ENCODE results near the gene LRMDA. TPM values are rescaled to one million over a fixed set of nuclear protein-coding genes. Genes with fewer than 3 reads are reported as not detected.
A peak's percentile ranks its signal among the peaks of the same experiment; 100 is the strongest.

LRMDA gene
- total and polyA plus RNA-seq, 2 of the 13 experiments (the other 11 are each of a cell fraction or from before 2014, with no cell fraction given): 13.4 to 22.0 TPM

DNA sequence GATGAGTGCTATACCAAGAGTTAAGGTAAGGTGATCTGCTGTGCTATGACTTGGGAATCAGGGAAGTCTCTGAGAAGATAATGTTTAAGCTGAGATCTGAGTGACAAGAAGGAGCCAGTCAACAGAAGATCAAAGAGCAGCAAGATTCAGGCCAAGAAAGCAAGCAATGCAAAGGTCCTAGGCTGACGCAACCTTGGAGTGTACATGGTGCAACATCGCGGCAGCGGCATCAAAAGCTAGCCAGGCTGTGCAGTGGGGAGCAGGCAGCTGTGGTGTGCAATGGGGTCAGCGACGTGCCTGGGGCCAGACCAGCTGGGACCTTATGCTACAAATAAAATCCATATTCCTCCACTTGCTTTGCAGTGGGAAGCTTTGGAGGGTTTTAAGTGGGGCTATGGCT lies 324.1 kb downstream of the LRMDA start (continued):
- TF ChIP-seq SAP130 (CRISPR knock-in tag; IDR thresholded peaks at IDR 0.05; ENCODE audit: low read depth) (peak; percentile 59), SIN3A (IDR thresholded peaks at IDR 0.05; ENCODE audit: borderline replicate concordance, low read depth, low read length) (no peak), ZNF563 (CRISPR knock-in tag; IDR thresholded peaks at IDR 0.05) (no peak), ZNF333 (CRISPR knock-in tag; IDR thresholded peaks at IDR 0.05; ENCODE audit: borderline replicate concordance) (no peak), HNRNPH1 (optimal IDR thresholded peaks at IDR 0.05; ENCODE audit: low read depth, low read length) (no peak), ZNF121 (CRISPR knock-in tag; IDR thresholded peaks at IDR 0.05) (0 out of 2 replicates have a peak, but pooled peaks have one; percentile 24), SNAPC5 (CRISPR knock-in tag; IDR thresholded peaks at IDR 0.05; ENCODE audit: borderline replicate concordance) (no peak), SRSF1 (optimal IDR thresholded peaks at IDR 0.05; ENCODE audit: low read depth, low read length) (no peak), PLRG1 (conservative IDR thresholded peaks at IDR 0.05) (no peak), ZNF280D (CRISPR knock-in tag; IDR thresholded peaks at IDR 0.05) (peak; percentile 51; the same call in 1 of the 2 replicates), SP2 (CRISPR knock-in tag; IDR thresholded peaks at IDR 0.05) (no peak), NFE2 (CRISPR knock-in tag; IDR thresholded peaks at IDR 0.05) (no peak), ZNF44 (CRISPR knock-in tag; IDR thresholded peaks at IDR 0.05) (no peak), HNRNPL (IDR thresholded peaks at IDR 0.05; ENCODE audit: low read depth, low read length) (no peak), POLR2AphosphoS2 (IDR thresholded peaks at IDR 0.05; ENCODE audit: low read depth, low read length) (no peak), ZNF260 (CRISPR knock-in tag; IDR thresholded peaks at IDR 0.05; ENCODE audit: borderline replicate concordance, low read depth) (no peak)
- TF ChIP-seq, protein P1, sequence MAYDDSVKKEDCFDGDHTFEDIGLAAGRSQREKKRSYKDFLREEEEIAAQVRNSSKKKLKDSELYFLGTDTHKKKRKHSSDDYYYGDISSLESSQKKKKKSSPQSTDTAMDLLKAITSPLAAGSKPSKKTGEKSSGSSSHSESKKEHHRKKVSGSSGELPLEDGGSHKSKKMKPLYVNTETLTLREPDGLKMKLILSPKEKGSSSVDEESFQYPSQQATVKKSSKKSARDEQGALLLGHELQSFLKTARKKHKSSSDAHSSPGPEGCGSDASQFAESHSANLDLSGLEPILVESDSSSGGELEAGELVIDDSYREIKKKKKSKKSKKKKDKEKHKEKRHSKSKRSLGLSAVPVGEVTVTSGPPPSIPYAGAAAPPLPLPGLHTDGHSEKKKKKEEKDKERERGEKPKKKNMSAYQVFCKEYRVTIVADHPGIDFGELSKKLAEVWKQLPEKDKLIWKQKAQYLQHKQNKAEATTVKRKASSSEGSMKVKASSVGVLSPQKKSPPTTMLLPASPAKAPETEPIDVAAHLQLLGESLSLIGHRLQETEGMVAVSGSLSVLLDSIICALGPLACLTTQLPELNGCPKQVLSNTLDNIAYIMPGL (CRISPR knock-in tag; IDR thresholded peaks at IDR 0.05; ENCODE audit: borderline replicate concordance in 1 of 2, low read depth in 1 of 2): 0 out of 4 replicates have a peak, but pooled peaks of 1 of the 2 experiments have one; percentile 20
- TF ChIP-seq, protein P2, sequence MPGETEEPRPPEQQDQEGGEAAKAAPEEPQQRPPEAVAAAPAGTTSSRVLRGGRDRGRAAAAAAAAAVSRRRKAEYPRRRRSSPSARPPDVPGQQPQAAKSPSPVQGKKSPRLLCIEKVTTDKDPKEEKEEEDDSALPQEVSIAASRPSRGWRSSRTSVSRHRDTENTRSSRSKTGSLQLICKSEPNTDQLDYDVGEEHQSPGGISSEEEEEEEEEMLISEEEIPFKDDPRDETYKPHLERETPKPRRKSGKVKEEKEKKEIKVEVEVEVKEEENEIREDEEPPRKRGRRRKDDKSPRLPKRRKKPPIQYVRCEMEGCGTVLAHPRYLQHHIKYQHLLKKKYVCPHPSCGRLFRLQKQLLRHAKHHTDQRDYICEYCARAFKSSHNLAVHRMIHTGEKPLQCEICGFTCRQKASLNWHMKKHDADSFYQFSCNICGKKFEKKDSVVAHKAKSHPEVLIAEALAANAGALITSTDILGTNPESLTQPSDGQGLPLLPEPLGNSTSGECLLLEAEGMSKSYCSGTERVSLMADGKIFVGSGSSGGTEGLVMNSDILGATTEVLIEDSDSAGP (CRISPR knock-in tag; IDR thresholded peaks at IDR 0.05; ENCODE audit: borderline replicate concordance): peak; percentile 80
- TF ChIP-seq, protein P3, sequence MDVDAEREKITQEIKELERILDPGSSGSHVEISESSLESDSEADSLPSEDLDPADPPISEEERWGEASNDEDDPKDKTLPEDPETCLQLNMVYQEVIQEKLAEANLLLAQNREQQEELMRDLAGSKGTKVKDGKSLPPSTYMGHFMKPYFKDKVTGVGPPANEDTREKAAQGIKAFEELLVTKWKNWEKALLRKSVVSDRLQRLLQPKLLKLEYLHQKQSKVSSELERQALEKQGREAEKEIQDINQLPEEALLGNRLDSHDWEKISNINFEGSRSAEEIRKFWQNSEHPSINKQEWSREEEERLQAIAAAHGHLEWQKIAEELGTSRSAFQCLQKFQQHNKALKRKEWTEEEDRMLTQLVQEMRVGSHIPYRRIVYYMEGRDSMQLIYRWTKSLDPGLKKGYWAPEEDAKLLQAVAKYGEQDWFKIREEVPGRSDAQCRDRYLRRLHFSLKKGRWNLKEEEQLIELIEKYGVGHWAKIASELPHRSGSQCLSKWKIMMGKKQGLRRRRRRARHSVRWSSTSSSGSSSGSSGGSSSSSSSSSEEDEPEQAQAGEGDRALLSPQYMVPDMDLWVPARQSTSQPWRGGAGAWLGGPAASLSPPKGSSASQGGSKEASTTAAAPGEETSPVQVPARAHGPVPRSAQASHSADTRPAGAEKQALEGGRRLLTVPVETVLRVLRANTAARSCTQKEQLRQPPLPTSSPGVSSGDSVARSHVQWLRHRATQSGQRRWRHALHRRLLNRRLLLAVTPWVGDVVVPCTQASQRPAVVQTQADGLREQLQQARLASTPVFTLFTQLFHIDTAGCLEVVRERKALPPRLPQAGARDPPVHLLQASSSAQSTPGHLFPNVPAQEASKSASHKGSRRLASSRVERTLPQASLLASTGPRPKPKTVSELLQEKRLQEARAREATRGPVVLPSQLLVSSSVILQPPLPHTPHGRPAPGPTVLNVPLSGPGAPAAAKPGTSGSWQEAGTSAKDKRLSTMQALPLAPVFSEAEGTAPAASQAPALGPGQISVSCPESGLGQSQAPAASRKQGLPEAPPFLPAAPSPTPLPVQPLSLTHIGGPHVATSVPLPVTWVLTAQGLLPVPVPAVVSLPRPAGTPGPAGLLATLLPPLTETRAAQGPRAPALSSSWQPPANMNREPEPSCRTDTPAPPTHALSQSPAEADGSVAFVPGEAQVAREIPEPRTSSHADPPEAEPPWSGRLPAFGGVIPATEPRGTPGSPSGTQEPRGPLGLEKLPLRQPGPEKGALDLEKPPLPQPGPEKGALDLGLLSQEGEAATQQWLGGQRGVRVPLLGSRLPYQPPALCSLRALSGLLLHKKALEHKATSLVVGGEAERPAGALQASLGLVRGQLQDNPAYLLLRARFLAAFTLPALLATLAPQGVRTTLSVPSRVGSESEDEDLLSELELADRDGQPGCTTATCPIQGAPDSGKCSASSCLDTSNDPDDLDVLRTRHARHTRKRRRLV (CRISPR knock-in tag; IDR thresholded peaks at IDR 0.05): no peak

All from HepG2 (cell line).